Measurements from ENCODE around the gene SLC38A10. TPM values are rescaled to one million over a fixed set of nuclear protein-coding genes. Genes with fewer than 3 reads are reported as not detected.

The SLC38A10 gene
- polyA plus RNA-seq, 1 of the 3 experiments (the other 2 are of a cell fraction) = 82.2 TPM

DNA sequence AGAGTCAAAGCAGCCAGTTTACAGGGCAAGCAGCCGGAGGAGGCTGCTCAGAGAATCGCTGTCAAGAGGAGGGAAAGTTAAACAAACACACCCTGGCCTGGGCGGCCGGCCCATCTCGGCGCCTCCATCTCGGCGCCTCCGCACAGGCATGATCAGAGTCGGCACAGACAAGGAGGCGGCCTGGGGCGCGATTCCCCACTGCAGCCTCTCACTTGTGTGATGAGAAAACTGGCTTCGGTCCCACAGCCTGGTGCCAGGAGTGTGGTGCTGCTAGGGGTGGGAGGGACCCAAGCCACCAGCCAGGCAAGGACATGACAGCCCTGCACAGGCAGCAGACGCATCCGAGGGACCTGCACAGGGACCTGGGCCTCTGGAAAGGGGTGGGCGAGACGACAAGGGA lies 17.7 kb downstream of the SLC38A10 start:
- TF ChIP-seq TAF1 (IDR thresholded peaks at IDR 0.05; ENCODE audit: borderline replicate concordance, low read depth, low read length) = no peak
- peak; percentile 70 for TF ChIP-seq CHD2 (IDR thresholded peaks at IDR 0.05; ENCODE audit: low read length, partially characterized antibody)
- TF ChIP-seq EP300 (IDR thresholded peaks at IDR 0.05; ENCODE audit: borderline replicate concordance in 1 of 2, low read depth in 1 of 2, low read length in 1 of 2) = peak in 1 of 2 experiments; percentile 61; a peak in 1 of 4 replicates
- TF ChIP-seq, protein P1, sequence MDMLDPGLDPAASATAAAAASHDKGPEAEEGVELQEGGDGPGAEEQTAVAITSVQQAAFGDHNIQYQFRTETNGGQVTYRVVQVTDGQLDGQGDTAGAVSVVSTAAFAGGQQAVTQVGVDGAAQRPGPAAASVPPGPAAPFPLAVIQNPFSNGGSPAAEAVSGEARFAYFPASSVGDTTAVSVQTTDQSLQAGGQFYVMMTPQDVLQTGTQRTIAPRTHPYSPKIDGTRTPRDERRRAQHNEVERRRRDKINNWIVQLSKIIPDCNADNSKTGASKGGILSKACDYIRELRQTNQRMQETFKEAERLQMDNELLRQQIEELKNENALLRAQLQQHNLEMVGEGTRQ (IDR thresholded peaks at IDR 0.05; ENCODE audit: borderline replicate concordance, low read depth, low read length) = no peak
- peak; percentile 71 for TF ChIP-seq RCOR1 (IDR thresholded peaks at IDR 0.05; ENCODE audit: low read length)
- TF ChIP-seq RXRA (IDR thresholded peaks at IDR 0.05; ENCODE audit: borderline replicate concordance, low read depth) = no peak
- no peak for TF ChIP-seq GATA2 (CRISPR knock-in tag; IDR thresholded peaks at IDR 0.05)
- TF ChIP-seq, protein P2, sequence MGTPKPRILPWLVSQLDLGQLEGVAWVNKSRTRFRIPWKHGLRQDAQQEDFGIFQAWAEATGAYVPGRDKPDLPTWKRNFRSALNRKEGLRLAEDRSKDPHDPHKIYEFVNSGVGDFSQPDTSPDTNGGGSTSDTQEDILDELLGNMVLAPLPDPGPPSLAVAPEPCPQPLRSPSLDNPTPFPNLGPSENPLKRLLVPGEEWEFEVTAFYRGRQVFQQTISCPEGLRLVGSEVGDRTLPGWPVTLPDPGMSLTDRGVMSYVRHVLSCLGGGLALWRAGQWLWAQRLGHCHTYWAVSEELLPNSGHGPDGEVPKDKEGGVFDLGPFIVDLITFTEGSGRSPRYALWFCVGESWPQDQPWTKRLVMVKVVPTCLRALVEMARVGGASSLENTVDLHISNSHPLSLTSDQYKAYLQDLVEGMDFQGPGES (IDR thresholded peaks at IDR 0.05; ENCODE audit: low read depth, low read length) = no peak
- TF ChIP-seq, protein P3, sequence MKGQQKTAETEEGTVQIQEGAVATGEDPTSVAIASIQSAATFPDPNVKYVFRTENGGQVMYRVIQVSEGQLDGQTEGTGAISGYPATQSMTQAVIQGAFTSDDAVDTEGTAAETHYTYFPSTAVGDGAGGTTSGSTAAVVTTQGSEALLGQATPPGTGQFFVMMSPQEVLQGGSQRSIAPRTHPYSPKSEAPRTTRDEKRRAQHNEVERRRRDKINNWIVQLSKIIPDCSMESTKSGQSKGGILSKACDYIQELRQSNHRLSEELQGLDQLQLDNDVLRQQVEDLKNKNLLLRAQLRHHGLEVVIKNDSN (IDR thresholded peaks at IDR 0.05; ENCODE audit: borderline replicate concordance, low read depth) = no peak
- peak; percentile 10; the same call in 1 of the 2 replicates for TF ChIP-seq SMC3 (IDR thresholded peaks at IDR 0.05; ENCODE audit: low read depth, low read length)
- no peak; the same call in 1 of the 2 replicates for TF ChIP-seq NRF1 (IDR thresholded peaks at IDR 0.05; ENCODE audit: low read depth, low read length)
- TF ChIP-seq MXI1 (IDR thresholded peaks at IDR 0.05; ENCODE audit: low read depth, low read length) = peak; percentile 97
- no peak for TF ChIP-seq EZH2phosphoT487 (IDR thresholded peaks at IDR 0.05; ENCODE audit: borderline replicate concordance, low read depth)
- peak; percentile 30; the same call in 1 of the 2 replicates for TF ChIP-seq RAD21 (IDR thresholded peaks at IDR 0.05; ENCODE audit: low read length)
- peak; percentile 66; the same call in 1 of the 2 replicates for TF ChIP-seq FOXJ3 (CRISPR knock-in tag; IDR thresholded peaks at IDR 0.05)
- Histone ChIP-seq H3K4me3 (ENCODE audit: low read depth in 2 of 2, low read length in 1 of 2) (no peak overlapping the region), H3K9ac (no peak overlapping the region), H3K27ac (ENCODE audit: low read depth in 2 of 2, low read length in 1 of 2) (peak overlapping the region in 1 of 2 experiments; percentile 77; a peak in 2 of 4 replicates), H3K36me3 (replicated peaks in 1 of 2; ENCODE audit: control insufficient read depth in 1 of 2, insufficient read depth in 2 of 2, low read length in 1 of 2) (peaks cover 19 to 66% of the 10 kb centered on the region in 2 experiments), H4K20me1 (ENCODE audit: insufficient read depth) (peaks cover 14% of the 10 kb centered on the region; the same call in 1 of the 2 replicates), H3K4me1 (ENCODE audit: control insufficient read depth in 1 of 2, insufficient read depth in 2 of 2, low read depth in 1 of 2, low read length in 1 of 2) (peaks cover 0 to 21% of the 10 kb centered on the region in 2 experiments; a peak in 1 of 4 replicates), H3K27me3 (ENCODE audit: insufficient read depth) (no peaks in the 10 kb centered on the region), H3K9me3 (no peaks in the 10 kb centered on the region), H3K4me2 (no peak overlapping the region), H3K9me2 (no peaks in the 10 kb centered on the region), H2AFZ (ENCODE audit: low read depth) (no peak overlapping the region), H3F3A (replicated peaks; ENCODE audit: insufficient read depth) (no peaks in the 10 kb centered on the region), H3K79me2 (ENCODE audit: insufficient read depth) (no peaks in the 10 kb centered on the region)
- DNase-seq = peak; percentile 99
- ChIA-PET POLR2A (no interaction called here), CTCF (interaction anchor here (0.6 to 4.7 kb wide), 6 partner anchors 10 to 164 kb away, joined by 3 to 55 read pairs (median 8); no protein-coding TSS in a partner anchor)
- 73% methylated on average over 18 of the region's 18 CpGs for WGBS (ENCODE audit: low lambda C conversion rate)

All from SK-N-SH (cell line).